GM12878 (cell line): ENCODE results near the gene ATF7IP. TPM values are rescaled to one million over a fixed set of nuclear protein-coding genes. Genes with fewer than 3 reads are reported as not detected.

Experiments
- ATAC-seq: fragments of 200-7000 bp; cut with Tn5 transposase; 3 replicates; pipeline ENCODE4 v1.9.1; 2020; ENCODE audit warnings: mild to moderate bottlenecking, moderate library complexity
- BruUV-seq: library from RNA; stranded (reverse); fragments of 400-500 nt; replicated peaks from 2 replicates; lab custom pipeline; 2021; lab: Mats Ljungman, UMichigan
- CTCF ChIA-PET: fragments of 300-600 bp; sonication (Branson Sonifier 250); formaldehyde crosslinking; extraction: SDS; loops from one replicate; lab custom pipeline; 2021; ENCODE audit warnings: inconsistent platforms; lab: Yijun Ruan, JAX
- POLR2A ChIA-PET: fragments of 350-600 bp; formaldehyde crosslinking; extraction: SDS; loops from one replicate; lab custom pipeline; 2021; ENCODE audit warnings: inconsistent platforms; lab: Charles Lee
- RAD21 ChIA-PET: fragments of 300-600 bp; sonication (Branson Sonifier 250); formaldehyde crosslinking; loops from one replicate; lab custom pipeline; 2023; ENCODE audit warnings: antibody characterized with exemption; ENCODE audit not compliant: unreplicated experiment; lab: Charles Lee
- SMC1A ChIA-PET: fragments of 300-600 bp; sonication (Branson Sonifier 250); formaldehyde crosslinking; loops from one replicate; lab custom pipeline; 2023; ENCODE audit not compliant: unreplicated experiment, uncharacterized antibody; lab: Charles Lee
- DNase-seq: peaks from one replicate; pipeline ENCODE4 v3.0.0-alpha.2; 2011; ENCODE audit warnings: low read depth, low spot score
- FAIRE-seq: peaks from 3 replicates; lab custom pipeline; 2011; peaks lifted over from hg19 to GRCh38; lab: Jason Lieb, UNC
- H2AFZ ChIP-seq: 2 replicates; pipeline ENCODE4 v1.6.0; 2011; ENCODE audit warnings: low read depth, low read length, control low read depth; ENCODE audit not compliant: control insufficient read depth
- H3K27ac ChIP-seq: 2 replicates; pipeline ENCODE4 v1.5.1; 2011; ENCODE audit warnings: control low read depth; ENCODE audit not compliant: control insufficient read depth, insufficient read depth
- H3K27me3 ChIP-seq, 2 experiments: replicated peaks in 1 of 2; 2 replicates each; pipeline versions ENCODE4 v1.6.0 to v1.6.1; 2011; ENCODE audit warnings: low read length in 1 of 2; ENCODE audit not compliant: control insufficient read depth in 2 of 2, insufficient read depth in 2 of 2
- H3K36me3 ChIP-seq, 2 experiments: 2 replicates each; pipeline ENCODE4 v1.5.1; 2011; ENCODE audit warnings: low read length in 1 of 2; ENCODE audit not compliant: control insufficient read depth in 2 of 2, insufficient read depth in 2 of 2
- H3K4me1 ChIP-seq: 2 replicates; pipeline ENCODE4 v1.6.1; 2011; ENCODE audit warnings: mild to moderate bottlenecking, low read length, moderate library complexity, mixed read lengths; ENCODE audit not compliant: control insufficient read depth, insufficient read depth
- H3K4me2 ChIP-seq: 2 replicates; pipeline ENCODE4 v1.6.0; 2011; ENCODE audit warnings: control low read depth; ENCODE audit not compliant: control insufficient read depth, insufficient read depth
- H3K4me3 ChIP-seq: fragments of 200-600 bp; sonication (generic); 2 replicates; pipeline ENCODE4 v1.5.1; 2016
- H3K79me2 ChIP-seq: 2 replicates; pipeline ENCODE4 v1.6.0; 2011; ENCODE audit warnings: low read length; ENCODE audit not compliant: control insufficient read depth, insufficient read depth
- H3K9ac ChIP-seq: 2 replicates; pipeline ENCODE4 v1.8.0; 2011; ENCODE audit warnings: low read length, control low read depth, mixed read lengths; ENCODE audit not compliant: control insufficient read depth, insufficient read depth
- H3K9me3 ChIP-seq: replicated peaks from 3 replicates; pipeline ENCODE4 v1.5.1; 2011; ENCODE audit warnings: mild to moderate bottlenecking, low read length; ENCODE audit not compliant: control insufficient read depth, insufficient read depth
- H4K20me1 ChIP-seq: 2 replicates; pipeline ENCODE4 v1.6.0; 2011; ENCODE audit not compliant: control insufficient read depth, insufficient read depth
- EZH2 ChIP-seq: IDR thresholded peaks from 2 replicates; pipeline ENCODE4 v1.6.1; 2012; ENCODE audit warnings: low read depth, mild to moderate bottlenecking, control low read depth, inconsistent platforms, low read length, borderline replicate concordance; ENCODE audit not compliant: control insufficient read depth
- MYB ChIP-seq: fragments of 150-350 bp; IDR thresholded peaks from 2 replicates; pipeline ENCODE4 v1.6.1; 2014; ENCODE audit warnings: mild to moderate bottlenecking, low read depth, low read length, borderline replicate concordance
- WGBS: methylation state at CpG from one replicate; pipeline ENCODE4 v1.1.6; 2016; ENCODE audit warnings: low lambda C conversion rate; ENCODE audit not compliant: insufficient replicate concordance, insufficient coverage; ENCODE audit errors: missing lambda C conversion rate; 5-methylcytosine and 5-hydroxymethylcytosine counted together
- in situ Hi-C: fragments of 300-500 bp; cut with MboI; formaldehyde crosslinking; loops from 9 replicates; pipeline ENCODE4 v1.14.3; 2018; ENCODE audit warnings: mixed read lengths
- intact Hi-C: fragments of 100-400 bp; cut with micrococcal nuclease; formaldehyde crosslinking; loops from one replicate; pipeline ENCODE4 v1.14.2; 2022; ENCODE audit not compliant: unreplicated experiment
- polyA plus RNA-seq, 11 experiments: library from polyadenylated mRNA; depleted of rRNA in 4 of 11; unstranded in 6 of 11; stranded (reverse) in 5 of 11; fragments of >200 nt; fragmentation: Nextera tagmentation in 4 of 11; fragmentation: Illumina TruSeq in 1 of 11; extraction: Ambion mirVana in 4 of 11; extraction: Trizol in 1 of 11; gene quantifications; 1 replicate in 1 of 11; 2 replicates in 10 of 11; pipeline versions ENCODE4 v1.2.1 to v1.2.3, GENCODE V29; 2011 to 2016; ENCODE audit warnings: inconsistent platforms in 2 of 11, missing spikeins in 2 of 11, low read depth in 1 of 11
- total RNA-seq, 4 experiments: library from RNA; depleted of rRNA in 3 of 4; stranded (reverse); fragments of >200 nt in 3 of 4; fragmentation: Illumina TruSeq in 1 of 4; extraction: Trizol in 1 of 4; gene quantifications; 2 replicates each; pipeline versions ENCODE4 v1.2.1 to v1.2.3, GENCODE V29; 2013 to 2021
- TF ChIP-seq, protein P1 (sequence below): fragments of 450-650 bp; conservative IDR thresholded peaks from 2 replicates; pipeline ENCODE4 v1.6.1; 2017; ENCODE audit warnings: mild to moderate bottlenecking, moderate library complexity
- TF ChIP-seq, protein P2 (sequence below): fragments of 450-650 bp; IDR thresholded peaks from 2 replicates; pipeline ENCODE4 v1.6.1; 2017; ENCODE audit warnings: mild to moderate bottlenecking, low read depth, inconsistent platforms; ENCODE audit not compliant: poor library complexity, severe bottlenecking
- TF ChIP-seq, protein P3 (sequence below): fragments of 450-650 bp; IDR thresholded peaks from 2 replicates; pipeline ENCODE4 v1.6.1; 2017; ENCODE audit warnings: borderline replicate concordance
- TF ChIP-seq, protein P4 (sequence below): fragments of 150-350 bp; IDR thresholded peaks from 2 replicates; pipeline ENCODE4 v1.6.1; 2014; ENCODE audit warnings: mild to moderate bottlenecking, low read depth, low read length
- TF ChIP-seq, protein P5 (sequence below): fragments of 450-650 bp; formaldehyde crosslinking; IDR thresholded peaks from 2 replicates; pipeline ENCODE4 v1.5.0; 2022; ENCODE audit warnings: mild to moderate bottlenecking, missing genetic modification characterization

The ATF7IP gene
- total and polyA plus RNA-seq, 10 of the 15 experiments (the other 5 are each of a cell fraction or from before 2014, with no cell fraction given), result 6.2 to 66.6 (median 29.3) TPM

DNA sequence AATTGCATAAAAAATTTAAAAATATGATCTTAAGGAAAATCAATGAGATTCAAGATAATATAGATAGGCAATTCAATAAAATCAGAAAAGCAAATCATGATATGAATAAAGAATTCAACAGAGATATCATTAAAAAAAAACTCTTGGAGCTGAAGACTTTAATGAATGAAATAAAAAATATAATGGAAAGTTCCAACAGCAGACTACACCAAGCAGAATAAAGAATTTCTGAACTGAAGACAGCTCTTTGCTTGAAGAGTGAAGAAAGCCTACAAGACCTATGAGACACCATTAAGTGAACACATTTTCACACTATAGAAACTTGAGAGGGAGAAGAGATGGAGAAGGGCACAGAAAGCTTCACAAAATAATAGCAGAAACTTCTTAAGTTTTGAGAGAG lies 156.3 kb downstream of the ATF7IP start (continued):
- TF ChIP-seq, protein P1, sequence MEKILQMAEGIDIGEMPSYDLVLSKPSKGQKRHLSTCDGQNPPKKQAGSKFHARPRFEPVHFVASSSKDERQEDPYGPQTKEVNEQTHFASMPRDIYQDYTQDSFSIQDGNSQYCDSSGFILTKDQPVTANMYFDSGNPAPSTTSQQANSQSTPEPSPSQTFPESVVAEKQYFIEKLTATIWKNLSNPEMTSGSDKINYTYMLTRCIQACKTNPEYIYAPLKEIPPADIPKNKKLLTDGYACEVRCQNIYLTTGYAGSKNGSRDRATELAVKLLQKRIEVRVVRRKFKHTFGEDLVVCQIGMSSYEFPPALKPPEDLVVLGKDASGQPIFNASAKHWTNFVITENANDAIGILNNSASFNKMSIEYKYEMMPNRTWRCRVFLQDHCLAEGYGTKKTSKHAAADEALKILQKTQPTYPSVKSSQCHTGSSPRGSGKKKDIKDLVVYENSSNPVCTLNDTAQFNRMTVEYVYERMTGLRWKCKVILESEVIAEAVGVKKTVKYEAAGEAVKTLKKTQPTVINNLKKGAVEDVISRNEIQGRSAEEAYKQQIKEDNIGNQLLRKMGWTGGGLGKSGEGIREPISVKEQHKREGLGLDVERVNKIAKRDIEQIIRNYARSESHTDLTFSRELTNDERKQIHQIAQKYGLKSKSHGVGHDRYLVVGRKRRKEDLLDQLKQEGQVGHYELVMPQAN, result no peak
- TF ChIP-seq, protein P2, sequence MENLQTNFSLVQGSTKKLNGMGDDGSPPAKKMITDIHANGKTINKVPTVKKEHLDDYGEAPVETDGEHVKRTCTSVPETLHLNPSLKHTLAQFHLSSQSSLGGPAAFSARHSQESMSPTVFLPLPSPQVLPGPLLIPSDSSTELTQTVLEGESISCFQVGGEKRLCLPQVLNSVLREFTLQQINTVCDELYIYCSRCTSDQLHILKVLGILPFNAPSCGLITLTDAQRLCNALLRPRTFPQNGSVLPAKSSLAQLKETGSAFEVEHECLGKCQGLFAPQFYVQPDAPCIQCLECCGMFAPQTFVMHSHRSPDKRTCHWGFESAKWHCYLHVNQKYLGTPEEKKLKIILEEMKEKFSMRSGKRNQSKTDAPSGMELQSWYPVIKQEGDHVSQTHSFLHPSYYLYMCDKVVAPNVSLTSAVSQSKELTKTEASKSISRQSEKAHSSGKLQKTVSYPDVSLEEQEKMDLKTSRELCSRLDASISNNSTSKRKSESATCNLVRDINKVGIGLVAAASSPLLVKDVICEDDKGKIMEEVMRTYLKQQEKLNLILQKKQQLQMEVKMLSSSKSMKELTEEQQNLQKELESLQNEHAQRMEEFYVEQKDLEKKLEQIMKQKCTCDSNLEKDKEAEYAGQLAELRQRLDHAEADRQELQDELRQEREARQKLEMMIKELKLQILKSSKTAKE, result no peak
- TF ChIP-seq EZH2, result no peak

DNA sequence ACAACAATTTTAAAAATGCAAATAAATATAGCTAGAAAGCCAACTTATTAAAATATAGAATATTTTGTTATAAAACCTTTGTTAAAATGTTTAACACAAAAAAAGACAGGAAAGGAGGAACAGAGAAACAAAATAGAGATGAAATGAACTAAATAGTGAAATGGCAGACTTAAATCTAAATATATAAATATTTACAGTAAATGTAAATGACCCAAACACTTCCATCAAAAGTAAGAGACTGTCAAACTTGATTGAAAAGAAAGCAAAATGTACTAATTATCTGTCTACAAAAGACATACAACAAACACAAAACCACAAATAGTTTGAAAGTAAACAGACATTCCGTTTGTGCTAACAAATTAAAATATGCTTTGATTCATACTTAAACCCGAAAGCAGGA lies 160.5 kb downstream of the ATF7IP start:
- no TSS peak for BruUV-seq
- H3K9me3 ChIP-seq, result peaks cover 3% of the 10 kb centered on the region; the same call in 1 of the 3 replicates
- CTCF ChIA-PET, result interaction anchor here (0.9 to 1.1 kb wide), 2 partner anchors 102 to 104 kb away, joined by 3 to 4 read pairs; no protein-coding TSS in a partner anchor
- TF ChIP-seq, protein P3, sequence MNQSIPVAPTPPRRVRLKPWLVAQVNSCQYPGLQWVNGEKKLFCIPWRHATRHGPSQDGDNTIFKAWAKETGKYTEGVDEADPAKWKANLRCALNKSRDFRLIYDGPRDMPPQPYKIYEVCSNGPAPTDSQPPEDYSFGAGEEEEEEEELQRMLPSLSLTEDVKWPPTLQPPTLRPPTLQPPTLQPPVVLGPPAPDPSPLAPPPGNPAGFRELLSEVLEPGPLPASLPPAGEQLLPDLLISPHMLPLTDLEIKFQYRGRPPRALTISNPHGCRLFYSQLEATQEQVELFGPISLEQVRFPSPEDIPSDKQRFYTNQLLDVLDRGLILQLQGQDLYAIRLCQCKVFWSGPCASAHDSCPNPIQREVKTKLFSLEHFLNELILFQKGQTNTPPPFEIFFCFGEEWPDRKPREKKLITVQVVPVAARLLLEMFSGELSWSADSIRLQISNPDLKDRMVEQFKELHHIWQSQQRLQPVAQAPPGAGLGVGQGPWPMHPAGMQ, result no peak
- TF ChIP-seq MYB, result no peak
- TF ChIP-seq, protein P4, sequence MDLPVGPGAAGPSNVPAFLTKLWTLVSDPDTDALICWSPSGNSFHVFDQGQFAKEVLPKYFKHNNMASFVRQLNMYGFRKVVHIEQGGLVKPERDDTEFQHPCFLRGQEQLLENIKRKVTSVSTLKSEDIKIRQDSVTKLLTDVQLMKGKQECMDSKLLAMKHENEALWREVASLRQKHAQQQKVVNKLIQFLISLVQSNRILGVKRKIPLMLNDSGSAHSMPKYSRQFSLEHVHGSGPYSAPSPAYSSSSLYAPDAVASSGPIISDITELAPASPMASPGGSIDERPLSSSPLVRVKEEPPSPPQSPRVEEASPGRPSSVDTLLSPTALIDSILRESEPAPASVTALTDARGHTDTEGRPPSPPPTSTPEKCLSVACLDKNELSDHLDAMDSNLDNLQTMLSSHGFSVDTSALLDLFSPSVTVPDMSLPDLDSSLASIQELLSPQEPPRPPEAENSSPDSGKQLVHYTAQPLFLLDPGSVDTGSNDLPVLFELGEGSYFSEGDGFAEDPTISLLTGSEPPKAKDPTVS, result no peak
- TF ChIP-seq, protein P5, sequence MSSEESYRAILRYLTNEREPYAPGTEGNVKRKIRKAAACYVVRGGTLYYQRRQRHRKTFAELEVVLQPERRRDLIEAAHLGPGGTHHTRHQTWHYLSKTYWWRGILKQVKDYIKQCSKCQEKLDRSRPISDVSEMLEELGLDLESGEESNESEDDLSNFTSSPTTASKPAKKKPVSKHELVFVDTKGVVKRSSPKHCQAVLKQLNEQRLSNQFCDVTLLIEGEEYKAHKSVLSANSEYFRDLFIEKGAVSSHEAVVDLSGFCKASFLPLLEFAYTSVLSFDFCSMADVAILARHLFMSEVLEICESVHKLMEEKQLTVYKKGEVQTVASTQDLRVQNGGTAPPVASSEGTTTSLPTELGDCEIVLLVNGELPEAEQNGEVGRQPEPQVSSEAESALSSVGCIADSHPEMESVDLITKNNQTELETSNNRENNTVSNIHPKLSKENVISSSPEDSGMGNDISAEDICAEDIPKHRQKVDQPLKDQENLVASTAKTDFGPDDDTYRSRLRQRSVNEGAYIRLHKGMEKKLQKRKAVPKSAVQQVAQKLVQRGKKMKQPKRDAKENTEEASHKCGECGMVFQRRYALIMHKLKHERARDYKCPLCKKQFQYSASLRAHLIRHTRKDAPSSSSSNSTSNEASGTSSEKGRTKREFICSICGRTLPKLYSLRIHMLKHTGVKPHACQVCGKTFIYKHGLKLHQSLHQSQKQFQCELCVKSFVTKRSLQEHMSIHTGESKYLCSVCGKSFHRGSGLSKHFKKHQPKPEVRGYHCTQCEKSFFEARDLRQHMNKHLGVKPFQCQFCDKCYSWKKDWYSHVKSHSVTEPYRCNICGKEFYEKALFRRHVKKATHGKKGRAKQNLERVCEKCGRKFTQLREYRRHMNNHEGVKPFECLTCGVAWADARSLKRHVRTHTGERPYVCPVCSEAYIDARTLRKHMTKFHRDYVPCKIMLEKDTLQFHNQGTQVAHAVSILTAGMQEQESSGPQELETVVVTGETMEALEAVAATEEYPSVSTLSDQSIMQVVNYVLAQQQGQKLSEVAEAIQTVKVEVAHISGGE (CRISPR knock-in tag), result no peak

More for the DNA sequence above, 160.5 kb downstream of the ATF7IP start:
- ChIA-PET RAD21 (no interaction called here), SMC1A (interaction anchor here (0.6 to 2.5 kb wide), 2 partner anchors 15 to 58 kb away, joined by 3 to 5 read pairs; no protein-coding TSS in a partner anchor), POLR2A (no interaction called here)
- Histone ChIP-seq H3K4me3 (no peak overlapping the region), H3K4me2 (no peak overlapping the region), H3K4me1 (no peaks in the 10 kb centered on the region), H4K20me1 (no peaks in the 10 kb centered on the region), H3K9ac (no peak overlapping the region), H3K79me2 (no peaks in the 10 kb centered on the region), H3K27me3 (no peaks in the 10 kb centered on the region), H3K36me3 (no peaks in the 10 kb centered on the region), H3K27ac (no peak overlapping the region), H2AFZ (no peak overlapping the region)
- FAIRE-seq, result no peak
- 23% methylated on average over 2 of the region's 2 CpGs for WGBS
- intact Hi-C loops (no loop called here), in situ Hi-C loops (no loop called here)
- no peak for DNase-seq
- ATAC-seq, result no peak
